GM20000 (cell line): ENCODE data around the gene PIM1.
"Not testable (repeated sequence)": the region's sequence is repeated elsewhere in the genome, so short reads cannot be mapped to it uniquely, and the experiment has no call there.

Source experiments
- DNase-seq: peaks from one replicate; pipeline ENCODE4 v3.0.0; 2012; ENCODE audit warnings: low spot score
- TF ChIP-seq, protein P1 (sequence below): IDR thresholded peaks from 2 replicates; pipeline ENCODE4 v1.5.1; 2012; ENCODE audit warnings: mild to moderate bottlenecking, control low read depth; ENCODE audit errors: extremely low read depth, missing control alignments

PIM1 gene

DNA sequence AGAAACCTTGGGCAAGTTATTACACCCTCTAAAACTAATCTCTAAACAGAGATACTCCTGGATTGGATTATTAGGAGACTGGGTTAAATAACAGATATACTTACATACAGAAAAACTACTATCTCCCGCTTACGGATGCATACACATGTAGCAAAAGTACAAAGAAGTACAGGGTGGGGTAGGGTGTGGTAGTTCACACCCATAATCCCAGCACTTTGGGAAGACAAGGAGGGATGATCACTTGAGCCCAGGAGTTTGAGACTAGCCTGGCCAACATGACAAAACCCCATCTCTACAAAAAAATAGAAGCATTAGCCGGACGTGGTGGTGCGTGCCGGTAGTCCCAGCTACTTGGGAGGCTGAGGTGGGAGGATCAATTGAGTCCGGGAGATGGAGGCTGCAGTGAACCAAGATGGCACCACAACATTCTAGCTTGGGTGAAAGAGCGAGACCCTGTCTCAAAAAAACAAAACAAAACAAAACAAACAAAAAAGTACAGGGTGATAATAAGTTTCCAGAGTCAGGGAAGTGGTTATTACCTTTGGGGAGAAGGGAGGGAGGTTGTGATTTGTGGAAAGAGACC, 8.1 kb downstream of the PIM1 start:
- TF ChIP-seq, protein P1, sequence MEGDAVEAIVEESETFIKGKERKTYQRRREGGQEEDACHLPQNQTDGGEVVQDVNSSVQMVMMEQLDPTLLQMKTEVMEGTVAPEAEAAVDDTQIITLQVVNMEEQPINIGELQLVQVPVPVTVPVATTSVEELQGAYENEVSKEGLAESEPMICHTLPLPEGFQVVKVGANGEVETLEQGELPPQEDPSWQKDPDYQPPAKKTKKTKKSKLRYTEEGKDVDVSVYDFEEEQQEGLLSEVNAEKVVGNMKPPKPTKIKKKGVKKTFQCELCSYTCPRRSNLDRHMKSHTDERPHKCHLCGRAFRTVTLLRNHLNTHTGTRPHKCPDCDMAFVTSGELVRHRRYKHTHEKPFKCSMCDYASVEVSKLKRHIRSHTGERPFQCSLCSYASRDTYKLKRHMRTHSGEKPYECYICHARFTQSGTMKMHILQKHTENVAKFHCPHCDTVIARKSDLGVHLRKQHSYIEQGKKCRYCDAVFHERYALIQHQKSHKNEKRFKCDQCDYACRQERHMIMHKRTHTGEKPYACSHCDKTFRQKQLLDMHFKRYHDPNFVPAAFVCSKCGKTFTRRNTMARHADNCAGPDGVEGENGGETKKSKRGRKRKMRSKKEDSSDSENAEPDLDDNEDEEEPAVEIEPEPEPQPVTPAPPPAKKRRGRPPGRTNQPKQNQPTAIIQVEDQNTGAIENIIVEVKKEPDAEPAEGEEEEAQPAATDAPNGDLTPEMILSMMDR = no peak
- no peak for DNase-seq

DNA sequence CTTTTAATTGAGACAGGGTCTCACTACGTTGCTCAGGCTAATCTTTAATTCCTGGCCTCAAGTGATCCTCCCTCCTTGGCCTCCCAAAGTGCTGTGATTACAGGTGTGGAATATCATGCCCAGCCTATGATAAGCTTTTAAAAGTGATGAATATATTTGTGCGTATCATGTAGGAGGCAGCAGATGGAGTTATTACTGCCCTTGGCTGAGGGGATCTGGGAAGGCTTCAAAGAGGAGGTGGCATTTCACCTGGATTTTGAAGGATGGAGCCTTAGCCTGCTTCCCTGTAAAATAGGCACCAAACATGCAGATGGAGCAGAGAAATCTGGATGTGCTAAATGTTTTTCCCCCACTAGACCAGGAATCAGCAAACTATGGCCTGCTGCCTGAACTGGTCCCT, 10.1 kb downstream of the PIM1 start:
- no peak for DNase-seq
- TF ChIP-seq, protein P1 = no peak

DNA sequence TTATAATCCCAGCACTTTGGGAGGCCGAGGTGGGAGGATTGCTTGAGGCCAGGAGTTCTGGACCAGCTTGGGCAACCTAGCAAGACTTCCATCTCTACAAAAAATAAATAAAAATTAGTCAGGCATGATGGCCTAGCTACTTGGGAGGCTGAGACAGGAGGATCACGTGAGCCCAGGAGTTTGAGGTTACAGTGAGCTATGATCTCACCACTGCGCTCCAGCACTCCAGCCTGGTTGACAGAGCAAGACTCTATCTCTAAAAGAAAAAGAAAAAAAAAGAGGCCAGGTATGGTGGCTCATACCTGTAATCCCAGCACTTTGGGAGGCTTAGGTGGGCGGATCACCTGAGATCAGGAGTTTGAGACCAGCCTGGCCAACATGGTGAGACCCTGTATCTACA, 10.7 kb downstream of the PIM1 start:
- not testable (repeated sequence) for DNase-seq

DNA sequence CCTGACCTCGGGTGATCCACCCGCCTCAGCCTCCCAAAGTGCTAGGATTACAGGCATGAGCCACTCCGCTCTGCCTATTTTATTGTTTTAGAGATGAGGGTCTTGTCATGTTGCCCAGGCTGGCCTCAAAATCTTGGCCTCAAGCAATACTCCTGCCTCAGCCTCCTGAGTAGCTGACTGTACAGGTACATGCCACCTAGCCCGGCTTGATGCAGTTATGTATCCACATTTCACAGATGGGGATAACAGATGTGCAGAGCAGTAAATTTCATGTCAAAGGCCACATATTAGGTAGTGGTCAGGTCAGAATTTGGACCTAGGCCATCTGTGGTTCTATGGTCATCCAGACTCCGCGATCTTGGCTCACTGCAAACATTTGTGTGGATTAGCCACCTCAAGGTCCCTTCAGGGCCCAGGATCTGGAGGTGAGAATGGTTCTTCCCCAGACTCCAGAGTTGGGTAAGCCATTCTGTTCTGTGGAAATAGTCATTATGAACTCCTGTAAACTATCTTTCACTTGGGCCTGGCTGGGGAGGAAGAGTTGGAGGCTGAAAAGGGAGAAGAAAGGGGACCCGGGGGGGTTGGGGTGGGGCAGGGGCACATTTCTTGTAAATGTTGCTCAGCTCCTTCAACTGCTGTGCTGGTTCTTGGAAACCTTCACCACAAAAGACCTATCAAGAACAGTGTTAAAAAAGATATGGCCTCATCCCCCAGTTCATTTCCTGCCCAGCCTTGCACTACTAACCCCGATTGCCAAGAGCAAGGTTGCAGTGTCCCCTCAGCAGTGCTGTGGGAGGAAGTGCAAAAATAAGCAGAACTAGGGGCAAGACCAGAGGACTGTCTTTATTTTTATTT, 13.0 kb downstream of the PIM1 start:
- DNase-seq = peak; percentile 53
- TF ChIP-seq, protein P1 = no peak

DNA sequence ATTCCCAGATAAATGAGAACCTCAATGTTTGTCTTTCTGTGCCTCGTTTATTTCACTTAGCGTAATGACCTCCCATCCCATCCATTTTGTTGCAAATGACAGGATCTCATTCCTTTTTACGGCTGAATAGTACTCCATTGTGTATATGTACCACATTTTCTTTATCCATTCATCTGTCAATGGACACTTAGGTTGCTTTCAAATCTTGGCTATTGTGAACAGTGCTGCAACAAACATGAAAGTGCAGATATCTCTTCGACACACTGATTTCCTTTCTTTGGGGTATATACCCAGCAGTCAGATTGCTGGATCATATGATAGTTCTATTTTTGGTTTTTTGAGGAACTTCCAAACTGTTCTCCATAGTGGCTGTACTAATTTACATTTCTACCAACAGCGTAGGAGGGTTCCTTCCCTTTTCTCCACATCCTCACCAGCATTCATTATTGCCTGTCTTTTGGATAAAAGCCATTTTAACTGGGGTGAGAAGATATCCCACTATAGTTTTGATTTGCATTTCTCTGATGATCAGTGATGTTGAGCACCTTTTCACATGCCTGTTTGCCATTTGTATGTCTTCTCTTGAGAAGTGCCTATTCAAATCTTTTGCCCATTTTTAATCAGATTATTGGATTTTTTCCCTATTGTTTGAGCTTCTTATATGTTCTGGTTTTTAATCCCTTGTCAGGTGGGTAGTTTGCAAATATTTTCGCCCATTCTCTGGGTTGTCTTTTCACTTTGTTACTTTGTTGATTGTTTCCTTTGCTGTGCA, 16.2 kb downstream of the PIM1 start:
- not testable (repeated sequence) for DNase-seq

DNA sequence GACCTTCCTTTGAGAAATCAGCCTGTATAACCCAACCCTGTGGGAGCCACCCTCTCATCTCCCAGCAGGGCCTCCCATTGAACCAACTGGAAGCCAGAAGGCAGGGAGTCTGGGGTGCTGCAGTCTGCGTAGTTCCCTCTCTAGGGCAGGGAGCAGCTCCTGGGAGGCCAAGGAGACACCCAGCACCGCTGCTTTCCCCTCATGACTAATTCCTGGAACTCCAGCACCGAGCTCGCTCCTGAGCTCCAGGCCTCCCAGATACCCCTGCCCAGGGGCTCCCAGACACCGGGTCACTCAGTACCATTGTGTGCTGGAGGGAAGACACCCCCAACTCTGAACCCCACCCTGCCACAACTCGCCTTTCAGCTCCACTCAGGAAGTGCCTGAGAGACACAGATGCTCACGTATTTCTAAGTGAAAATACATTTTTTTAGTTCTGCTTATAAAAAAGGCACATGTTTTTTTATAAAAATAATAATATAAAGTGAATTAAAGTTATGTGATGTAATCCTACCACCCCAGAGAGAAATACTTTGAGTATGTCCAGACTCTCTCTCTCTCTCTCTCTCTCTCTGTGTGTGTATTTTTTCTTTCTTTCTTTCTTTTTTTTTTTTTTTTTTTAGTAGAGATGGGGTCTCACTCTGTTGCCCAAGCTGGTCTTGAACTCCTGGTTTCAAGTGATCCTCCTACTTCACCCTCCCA, 17.5 kb downstream of the PIM1 start:
- TF ChIP-seq, protein P1 = no peak

DNA sequence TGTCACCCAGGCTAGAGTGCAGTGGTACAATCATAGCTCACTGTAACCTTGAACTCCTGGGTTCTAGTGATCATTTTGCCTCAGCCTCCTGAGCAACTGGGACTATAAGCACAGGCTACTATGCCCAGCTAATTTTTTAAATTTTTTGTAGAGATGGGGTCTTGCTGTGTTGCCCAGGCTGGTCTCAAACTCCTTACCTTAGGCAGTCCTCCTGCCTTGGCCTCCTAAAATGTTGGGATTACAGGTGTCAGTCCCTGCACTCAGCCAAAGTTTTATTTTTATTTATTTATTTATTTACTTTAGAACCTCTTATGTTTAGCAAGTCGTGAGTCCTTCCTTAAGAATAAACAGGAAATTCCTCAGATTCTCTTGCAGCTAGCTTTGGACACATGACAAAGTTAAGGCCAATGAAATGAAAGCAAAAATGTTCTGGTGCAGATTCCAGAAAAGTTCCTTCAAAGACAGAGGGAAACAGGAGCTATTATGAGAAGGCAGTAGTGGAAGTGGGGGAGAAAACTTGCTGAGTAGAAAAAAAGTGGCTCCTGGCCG, 19.1 kb downstream of the PIM1 start:
- no peak for DNase-seq
- TF ChIP-seq, protein P1 = no peak

More for the DNA sequence above, 17.5 kb downstream of the PIM1 start:
- DNase-seq = no peak
